Testis (tissue), 3 donors: ENCODE data around the gene NELL1. TPM values are rescaled to one million over a fixed set of nuclear protein-coding genes. Genes with fewer than 3 reads are reported as not detected.

Source experiments
- DNase-seq: peaks from one replicate; pipeline ENCODE4 v3.0.0-alpha.2; 2019
- H3K27ac ChIP-seq, 2 donors: fragments of 200-600 bp; sonication (generic); one replicate each; pipeline ENCODE4 v1.5.1; 2019
- H3K27me3 ChIP-seq: fragments of 200-600 bp; sonication (generic); one replicate; pipeline ENCODE4 v1.5.1; 2019
- H3K36me3 ChIP-seq: fragments of 200-600 bp; sonication (generic); one replicate; pipeline ENCODE4 v1.5.1; 2017; ENCODE audit warnings: low read depth; ENCODE audit errors: missing control alignments
- H3K4me1 ChIP-seq: fragments of 200-600 bp; sonication (generic); one replicate; pipeline ENCODE4 v1.5.1; 2019
- H3K4me3 ChIP-seq, 2 donors: fragments of 200-600 bp; sonication (generic); one replicate each; pipeline ENCODE4 v1.5.1; 2017 to 2019
- H3K9me3 ChIP-seq: fragments of 200-600 bp; sonication (generic); one replicate; pipeline ENCODE4 v1.5.1; 2017
- CTCF ChIP-seq, 3 experiments: fragments of 450-650 bp in 2 of 3; fragments of 200-600 bp in 1 of 3; sonication (generic) in 1 of 3; IDR thresholded peaks; one replicate each; pipeline ENCODE4 v1.5.1; 2016 to 2019; ENCODE audit warnings: antibody characterized with exemption in 3 of 3, mild to moderate bottlenecking in 2 of 3, moderate library complexity in 1 of 3
- POLR2A ChIP-seq: fragments of 450-650 bp; IDR thresholded peaks from one replicate; pipeline ENCODE4 v1.6.1; 2017; ENCODE audit warnings: antibody characterized with exemption, mild to moderate bottlenecking, moderate library complexity
- WGBS, 2 donors: methylation state at CpG; one replicate each; pipeline ENCODE4 v1.1.5; 2018; 5-methylcytosine and 5-hydroxymethylcytosine counted together
- intact Hi-C: fragments of 100-400 bp; cut with DNase I; formaldehyde crosslinking; loops from one replicate; pipeline ENCODE4 v1.15.1; 2023; ENCODE audit warnings: low total_unique reads
- polyA plus RNA-seq: library from polyadenylated mRNA; stranded (reverse); fragments of 350-450 nt; fragmentation: Illumina TruSeq; extraction: RNeasy Lipid Tissue Mini Kit (QIAGEN cat#74804); gene quantifications from one replicate; pipeline ENCODE4 v1.2.3, GENCODE V29; 2014; ENCODE audit warnings: low read depth, low replicate concordance; ENCODE audit not compliant: insufficient read depth
- total RNA-seq, 2 donors: library from RNA; depleted of rRNA; stranded (reverse); fragments of >200 nt; gene quantifications; one replicate each; pipeline ENCODE4 v1.2.3, GENCODE V29; 2016

The NELL1 gene
- total and polyA plus RNA-seq, 3 donors from 2014 or later, result 4.9 to 8.9 (median 7.0) TPM

GRCh38 chr11:21396342-21397008 lies 727.1 kb downstream of the NELL1 start:
- no peaks in the 10 kb centered on the region for H3K27me3 ChIP-seq
- no peak overlapping the region for H3K27ac ChIP-seq
- H3K4me3 ChIP-seq, result no peak overlapping the region
- H3K4me1 ChIP-seq, result no peaks in the 10 kb centered on the region
- no peaks in the 10 kb centered on the region for H3K36me3 ChIP-seq
- DNase-seq, result no peak
- H3K9me3 ChIP-seq, result no peaks in the 10 kb centered on the region
- WGBS, 2 donors, result 48 to 52% methylated on average over 5 of the region's 5 CpGs
- no peak for TF ChIP-seq CTCF (IDR thresholded peaks at IDR 0.05)
- no peak for TF ChIP-seq POLR2A
- intact Hi-C loops, result no loop called here

- TF ChIP-seq POLR2A (no peak), CTCF (IDR thresholded peaks at IDR 0.05) (no peak)
- WGBS, 2 donors, result 65 to 74% methylated on average over 3 of the region's 3 CpGs
- intact Hi-C loops, result no loop called here
- Histone ChIP-seq H3K27ac (no peak overlapping the region), H3K36me3 (no peaks in the 10 kb centered on the region), H3K27me3 (no peaks in the 10 kb centered on the region), H3K9me3 (no peaks in the 10 kb centered on the region), H3K4me1 (no peaks in the 10 kb centered on the region), H3K4me3 (no peak overlapping the region)
- DNase-seq, result no peak
Measured at GRCh38 chr11:21398195-21398594, 728.8 kb downstream of the NELL1 start.

- intact Hi-C loops, result no loop called here
- no peak overlapping the region for H3K27ac ChIP-seq
- H3K27me3 ChIP-seq, result no peaks in the 10 kb centered on the region
- H3K4me3 ChIP-seq, result no peak overlapping the region
- DNase-seq, result no peak
- no peaks in the 10 kb centered on the region for H3K4me1 ChIP-seq
- 47 to 73% methylated on average over 1 of the region's 1 CpG for WGBS, 2 donors
- H3K36me3 ChIP-seq, result no peaks in the 10 kb centered on the region
- no peaks in the 10 kb centered on the region for H3K9me3 ChIP-seq
- TF ChIP-seq CTCF (IDR thresholded peaks at IDR 0.05), result no peak
- TF ChIP-seq POLR2A, result no peak
Measured at GRCh38 chr11:21401496-21401895, 732.1 kb downstream of the NELL1 start.

- Histone ChIP-seq H3K27me3 (no peaks in the 10 kb centered on the region), H3K4me3 (no peak overlapping the region), H3K36me3 (no peaks in the 10 kb centered on the region), H3K9me3 (no peaks in the 10 kb centered on the region), H3K27ac (no peak overlapping the region), H3K4me1 (no peaks in the 10 kb centered on the region)
- intact Hi-C loops, result no loop called here
- WGBS, 2 donors, result 83 to 85% methylated on average over 1 of the region's 1 CpG
- no peak for DNase-seq
- TF ChIP-seq POLR2A, result no peak
- TF ChIP-seq CTCF (IDR thresholded peaks at IDR 0.05), result no peak
Measured at GRCh38 chr11:21402274-21402673, 732.9 kb downstream of the NELL1 start.

- intact Hi-C loops, result no loop called here
- Histone ChIP-seq H3K9me3 (no peaks in the 10 kb centered on the region), H3K36me3 (no peaks in the 10 kb centered on the region), H3K27me3 (no peaks in the 10 kb centered on the region), H3K27ac (no peak overlapping the region), H3K4me3 (no peak overlapping the region), H3K4me1 (no peaks in the 10 kb centered on the region)
- DNase-seq, result no peak
- TF ChIP-seq POLR2A (no peak), CTCF (IDR thresholded peaks at IDR 0.05) (no peak)
Measured at GRCh38 chr11:21403069-21403468, 733.7 kb downstream of the NELL1 start.
